Stimulated activated CD8-positive, alpha-beta memory T cell treated with anti-CD3 and anti-CD28 coated beads, Interleukin-12 subunit alpha, Interleukin-12 subunit beta, amount 100 ng/mL, for 24 hours (primary cell): ENCODE measurements around the gene SOCS4.
"Not testable (repeated sequence)": the region's sequence is repeated elsewhere in the genome, so short reads cannot be mapped to it uniquely, and the experiment has no call there.

ENCODE experiments used
- DNase-seq: peaks from one replicate; pipeline ENCODE4 v3.0.0-alpha.2; 2020; ENCODE audit errors: extremely low read depth

The SOCS4 gene, protein sequence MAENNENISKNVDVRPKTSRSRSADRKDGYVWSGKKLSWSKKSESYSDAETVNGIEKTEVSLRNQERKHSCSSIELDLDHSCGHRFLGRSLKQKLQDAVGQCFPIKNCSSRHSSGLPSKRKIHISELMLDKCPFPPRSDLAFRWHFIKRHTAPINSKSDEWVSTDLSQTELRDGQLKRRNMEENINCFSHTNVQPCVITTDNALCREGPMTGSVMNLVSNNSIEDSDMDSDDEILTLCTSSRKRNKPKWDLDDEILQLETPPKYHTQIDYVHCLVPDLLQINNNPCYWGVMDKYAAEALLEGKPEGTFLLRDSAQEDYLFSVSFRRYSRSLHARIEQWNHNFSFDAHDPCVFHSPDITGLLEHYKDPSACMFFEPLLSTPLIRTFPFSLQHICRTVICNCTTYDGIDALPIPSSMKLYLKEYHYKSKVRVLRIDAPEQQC

DNA sequence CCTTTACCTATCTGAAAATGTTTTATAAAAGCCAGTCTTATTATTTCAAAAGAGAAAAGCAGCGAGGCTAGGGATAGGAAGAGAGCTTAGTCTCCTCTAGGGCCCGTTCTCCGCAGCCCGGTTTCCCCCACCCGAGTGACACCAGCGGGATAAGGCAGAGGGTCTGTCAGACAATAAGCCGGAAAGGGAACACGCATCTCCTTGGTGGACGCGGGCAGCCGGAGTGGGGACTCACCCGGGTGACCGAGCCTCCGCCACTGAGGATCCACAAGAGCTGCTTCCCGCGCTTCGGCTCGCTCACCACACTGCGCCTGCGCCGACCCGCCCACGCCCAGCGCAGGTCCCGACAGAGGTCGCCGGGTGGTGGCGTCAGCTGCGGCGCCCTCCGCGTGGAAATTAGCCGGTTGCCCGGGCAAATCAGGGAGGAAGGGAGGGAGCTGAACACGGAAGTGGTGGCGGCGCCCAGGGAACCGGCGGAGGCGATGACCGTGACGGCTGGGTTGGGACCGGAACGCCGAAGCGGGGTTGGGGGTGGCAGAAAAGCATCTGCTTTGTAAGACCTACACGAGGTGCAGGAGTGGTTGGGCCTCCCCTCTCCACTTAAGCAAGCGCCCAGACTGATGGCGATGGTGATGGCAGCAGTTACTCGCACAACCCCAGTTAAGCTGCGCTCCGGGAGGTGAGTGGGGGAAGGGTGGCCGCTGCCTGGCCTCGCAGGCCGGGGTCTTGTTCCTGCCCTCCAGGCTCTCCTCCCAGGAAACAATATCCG is at the start of gene SOCS4, which contains the start of gene WDHD1:
TSS of gene SOCS4 (plus strand) at position 444 of the 769 bp plus-strand sequence. CDS start 15,806 bp downstream, outside the sequence.
TSS of gene WDHD1 (minus strand) at position 307 of the 769 bp plus-strand sequence. CDS start 312 bp downstream, outside the sequence.
- peak; percentile 93 for DNase-seq

- DNase-seq, result no peak
Measured at GRCh38 chr14:54979039-54979438, 48.0 kb upstream of the SOCS4 start.

DNA sequence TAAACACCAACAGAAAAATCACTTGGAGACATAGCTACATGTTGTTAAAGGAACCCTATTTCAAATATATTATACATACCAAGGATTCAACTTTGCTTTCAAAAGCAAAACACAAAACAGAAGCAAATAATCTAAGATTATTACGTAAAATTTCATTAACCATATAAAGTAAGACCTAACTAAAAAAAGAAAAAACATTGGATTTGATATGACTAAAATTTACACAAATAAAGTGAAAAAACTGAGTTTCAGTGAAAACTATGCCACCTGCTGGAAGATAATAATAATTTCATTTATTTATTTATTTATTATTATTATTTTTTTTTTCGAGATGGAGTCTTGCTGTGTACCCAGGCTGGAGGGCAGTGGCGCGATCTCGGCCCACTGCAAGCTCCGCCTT is 45.3 kb upstream of the SOCS4 start:
- DNase-seq, result no peak

- no peak for DNase-seq
Measured at GRCh38 chr14:54985156-54985555, 41.9 kb upstream of the SOCS4 start.

- no peak for DNase-seq
Measured at GRCh38 chr14:55000381-55000780, 26.7 kb upstream of the SOCS4 start.

DNA sequence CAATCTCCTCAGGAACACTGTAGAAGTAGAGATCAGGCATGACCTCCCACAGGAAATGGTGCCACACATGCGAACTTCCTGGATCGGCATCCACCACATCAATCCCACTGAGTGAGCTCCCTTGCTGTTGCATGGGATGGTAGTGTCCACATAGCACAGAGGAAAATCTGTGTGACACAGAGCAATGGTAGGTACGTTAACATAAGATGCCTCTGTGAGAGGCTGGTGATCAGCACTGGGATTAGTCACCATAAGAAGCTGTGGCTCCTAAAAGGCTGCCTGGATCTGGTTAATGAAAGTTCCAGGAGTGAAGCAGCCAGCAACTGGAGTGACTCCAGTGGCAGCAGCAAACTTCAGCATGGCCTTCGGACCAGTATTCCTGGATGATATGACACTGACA is 22.0 kb upstream of the SOCS4 start:
- DNase-seq, result no peak

- DNase-seq, result no peak
Measured at GRCh38 chr14:55015006-55015405, 12.0 kb upstream of the SOCS4 start.

DNA sequence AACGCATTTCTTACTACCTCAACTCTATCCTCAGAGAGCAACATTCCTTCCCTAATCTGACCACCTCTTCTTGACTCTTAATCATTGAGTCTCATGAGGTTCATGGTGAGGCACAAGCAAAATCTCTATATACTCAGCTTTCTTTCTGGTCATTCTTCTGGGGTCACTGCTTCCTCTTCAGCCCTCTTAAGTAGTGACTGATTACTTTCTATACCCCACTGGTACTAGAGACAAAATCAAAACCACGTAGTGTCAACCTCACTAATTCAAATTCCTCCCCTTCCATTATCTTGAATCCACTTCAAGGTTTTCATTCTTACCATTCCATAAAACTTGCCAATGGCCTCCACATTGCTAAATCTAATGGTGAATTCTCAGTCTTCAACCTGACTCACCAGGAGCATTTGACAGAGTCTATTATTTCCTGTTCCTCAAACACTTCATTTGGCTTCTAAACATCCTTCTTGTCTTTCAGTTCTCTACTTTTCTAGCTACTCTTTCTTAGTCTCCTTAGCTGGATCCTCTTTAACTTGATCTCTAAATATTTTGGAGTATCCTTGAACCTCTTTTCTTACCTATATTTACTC is 7.0 kb upstream of the SOCS4 start:
- DNase-seq, result no peak

GRCh38 chr14:55024365-55024764 is 2.7 kb upstream of the SOCS4 start:
- not testable (repeated sequence) for DNase-seq

DNA sequence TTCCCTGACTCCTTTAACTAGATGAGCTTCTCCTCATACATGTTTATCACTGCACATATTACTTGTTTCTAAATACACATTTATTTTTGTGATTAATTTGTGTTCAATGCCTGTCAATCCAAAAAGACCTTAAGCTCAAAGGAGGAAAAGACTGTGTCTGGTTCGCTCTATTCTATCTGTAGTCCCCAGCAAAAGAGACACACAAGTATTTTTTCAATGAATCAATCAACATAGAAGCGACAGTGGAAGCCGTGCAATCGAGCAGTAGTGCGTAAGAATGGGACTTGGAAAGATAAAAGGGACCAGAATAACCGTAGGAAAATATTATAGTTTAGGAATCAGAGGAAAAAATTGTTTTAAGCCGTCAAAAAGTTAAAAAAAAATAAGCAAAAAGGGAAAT is 1.1 kb upstream of the SOCS4 start:
- DNase-seq, result no peak

GRCh38 chr14:55026441-55026792 is 619 bp upstream of the SOCS4 start:
- DNase-seq, result no peak

GRCh38 chr14:55028066-55028465 is 1.0 kb downstream of the SOCS4 start:
- DNase-seq, result no peak

DNA sequence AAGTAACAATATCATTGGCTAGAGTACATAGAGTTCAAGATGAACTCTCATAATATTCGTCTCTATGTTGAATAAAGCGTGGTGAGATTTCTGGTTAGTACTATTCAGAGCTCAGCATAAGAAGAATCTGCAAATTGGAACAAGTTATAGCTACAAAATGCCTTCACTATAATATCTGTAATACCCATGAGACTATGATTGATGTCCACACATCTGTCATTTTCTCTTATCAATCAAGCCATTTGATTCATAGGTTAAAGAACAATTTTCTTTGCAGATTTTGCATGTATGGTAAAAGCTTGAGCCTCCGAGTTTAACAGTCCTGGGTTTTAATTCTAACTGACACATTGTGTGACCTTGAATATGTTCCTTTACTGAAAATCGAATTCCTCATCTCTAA is 1.4 kb downstream of the SOCS4 start:
- no peak for DNase-seq

GRCh38 chr14:55031190-55031589 is 4.2 kb downstream of the SOCS4 start:
- DNase-seq, result no peak

DNA sequence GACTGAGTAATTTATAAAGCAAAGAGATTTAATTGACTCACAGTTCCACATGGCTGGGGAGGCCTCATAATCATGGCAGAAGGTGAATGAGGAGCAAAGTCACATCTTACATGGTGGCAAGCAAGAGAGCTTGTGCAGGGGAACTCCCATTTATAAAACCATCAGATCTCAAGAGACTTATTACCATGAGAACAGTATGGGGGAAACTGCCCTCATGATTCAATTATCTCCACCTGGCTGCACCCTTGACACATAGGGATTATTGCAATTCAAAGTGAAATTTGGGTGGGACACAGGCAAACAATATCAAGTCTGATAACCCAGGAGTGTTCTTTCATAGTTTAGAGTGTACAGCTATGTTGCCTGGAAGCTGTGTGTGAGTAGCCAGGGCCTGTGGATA is 11.0 kb downstream of the SOCS4 start:
- not testable (repeated sequence) for DNase-seq

- DNase-seq, result no peak
Measured at GRCh38 chr14:55038708-55039107, 11.7 kb downstream of the SOCS4 start.

DNA sequence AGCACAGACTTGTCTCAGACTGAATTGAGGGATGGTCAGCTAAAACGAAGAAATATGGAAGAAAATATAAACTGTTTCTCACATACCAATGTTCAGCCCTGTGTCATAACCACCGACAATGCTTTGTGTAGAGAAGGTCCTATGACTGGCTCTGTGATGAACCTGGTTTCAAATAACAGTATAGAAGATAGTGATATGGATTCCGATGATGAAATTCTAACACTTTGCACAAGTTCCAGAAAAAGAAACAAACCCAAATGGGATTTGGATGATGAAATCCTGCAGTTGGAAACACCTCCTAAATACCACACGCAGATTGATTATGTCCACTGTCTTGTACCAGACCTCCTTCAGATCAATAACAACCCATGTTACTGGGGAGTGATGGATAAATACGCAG is 16.5 kb downstream of the SOCS4 start:
- DNase-seq, result no peak

DNA sequence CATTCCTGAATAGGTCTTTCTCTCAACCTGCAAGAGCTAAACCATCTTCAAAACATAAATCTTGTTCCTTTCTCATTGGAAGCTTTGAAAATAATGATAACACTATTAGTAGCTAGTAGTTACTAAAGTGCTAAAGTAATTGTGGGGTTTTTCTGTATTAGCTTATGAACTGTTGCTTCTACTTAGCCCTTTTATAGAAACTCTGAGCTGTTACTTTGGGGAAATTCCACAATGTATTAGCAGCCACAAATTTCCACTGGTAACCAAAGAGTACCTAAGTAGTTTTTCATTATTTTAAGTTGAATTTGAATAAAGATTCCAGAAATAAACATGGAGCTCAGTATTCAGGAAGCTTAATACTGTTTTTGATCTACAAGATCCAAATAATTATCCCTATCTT is 18.1 kb downstream of the SOCS4 start:
- DNase-seq, result no peak

GRCh38 chr14:55047301-55048053 is 20.4 kb downstream of the SOCS4 start:
- DNase-seq, result no peak

- no peak for DNase-seq
Measured at GRCh38 chr14:55048900-55049436, 21.9 kb downstream of the SOCS4 start.

DNA sequence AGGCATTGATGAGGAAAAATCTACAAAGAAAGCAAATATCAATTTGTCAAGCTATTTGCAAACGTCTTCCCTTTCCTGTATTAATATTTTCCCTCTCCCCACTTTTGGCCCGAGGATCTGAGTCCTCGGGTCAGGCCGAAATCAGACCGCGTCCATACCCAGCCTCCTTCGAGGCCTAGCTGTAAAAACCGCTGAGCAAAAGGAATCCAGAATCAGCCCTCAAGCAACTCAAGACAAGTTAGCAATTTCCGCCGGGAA is 24.1 kb downstream of the SOCS4 start:
- DNase-seq, result no peak
